NCI-H2227 (cell line): ENCODE measurements around the gene TCF12.
"Not testable (repeated sequence)": the region's sequence is repeated elsewhere in the genome, so short reads cannot be mapped to it uniquely, and the experiment has no call there.

Source experiments
- DNase-seq: peaks from one replicate; lab custom pipeline; 2025; ENCODE audit not compliant: unreplicated experiment; lab: John Stamatoyannopoulos, UW

Gene TCF12

DNA sequence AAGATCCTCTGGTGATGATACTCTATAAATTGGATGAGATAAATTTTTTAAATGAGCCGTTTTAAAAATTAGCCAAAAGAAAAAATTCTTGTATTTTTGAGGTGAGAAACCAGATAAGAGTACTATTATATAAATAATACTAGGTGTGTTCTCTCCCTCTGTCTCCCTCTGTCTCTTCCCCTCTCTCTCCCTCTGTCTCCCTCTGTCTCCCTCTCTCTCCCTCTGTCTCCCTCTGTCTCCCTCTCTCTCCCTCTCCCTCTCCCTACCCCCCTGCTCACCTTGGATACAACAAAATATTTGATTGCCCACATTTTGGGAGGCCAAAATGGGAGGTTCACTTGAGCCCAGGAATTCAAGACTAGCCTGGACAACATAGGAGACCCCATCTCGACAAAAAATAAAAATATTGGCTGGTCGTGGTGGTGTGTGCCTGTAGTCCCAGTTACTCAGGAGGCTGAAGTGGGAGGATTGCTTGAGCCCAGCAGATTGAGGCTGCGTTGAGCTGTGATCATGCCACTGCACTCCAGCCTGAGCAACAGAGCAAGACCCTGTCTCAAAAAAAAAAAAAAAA, 168.5 kb downstream of the TCF12 start:
- no peak for DNase-seq

DNA sequence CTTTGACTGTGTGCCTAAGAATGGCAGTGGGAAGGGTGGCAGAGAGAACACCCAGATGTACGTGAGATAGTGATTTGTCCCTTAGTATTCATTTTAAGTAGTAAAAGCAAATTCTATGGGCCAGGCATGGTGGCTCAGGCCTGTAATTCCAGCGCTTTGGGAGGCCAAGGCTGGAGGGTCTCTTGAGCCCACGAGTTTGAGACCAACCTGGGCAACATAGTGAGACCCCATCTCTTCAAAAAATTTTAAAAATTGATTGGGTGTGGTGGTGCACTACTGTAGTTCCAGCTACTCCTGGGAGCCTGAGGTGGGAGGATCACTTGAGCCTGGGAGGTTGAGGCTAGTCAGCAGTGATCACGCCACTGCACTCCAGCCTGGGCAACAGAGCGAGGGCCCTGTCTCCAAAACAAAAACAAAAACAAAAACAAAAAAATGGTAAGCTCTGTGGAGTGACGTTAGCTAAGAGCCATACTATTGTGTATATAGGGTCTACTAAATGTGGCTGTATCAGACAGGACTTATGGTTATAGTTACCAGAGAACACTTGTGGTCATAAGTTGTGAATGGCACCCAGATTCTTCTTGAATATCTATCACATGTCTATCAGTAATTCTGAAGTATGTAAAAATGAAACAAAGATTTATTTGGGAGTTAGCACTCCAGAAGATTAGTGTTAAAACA, 171.5 kb downstream of the TCF12 start:
- no peak for DNase-seq

DNA sequence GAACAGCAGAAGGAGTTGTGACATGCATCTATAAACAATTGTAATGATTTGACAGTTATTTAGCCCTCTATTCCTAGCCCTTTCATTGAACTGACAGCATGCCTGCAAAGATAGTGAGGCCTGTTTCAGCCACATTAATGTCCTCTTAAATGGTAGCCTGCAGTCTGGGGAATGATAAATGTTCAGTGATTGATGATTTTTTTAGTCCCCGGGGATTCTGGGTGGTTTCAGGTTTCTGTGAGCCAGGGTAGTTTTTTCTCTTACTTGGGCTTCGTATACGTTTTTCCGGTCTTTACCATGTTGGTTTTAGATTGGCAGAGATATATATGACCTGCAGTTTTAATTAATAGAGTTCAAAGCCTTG, 172.0 kb downstream of the TCF12 start:
- peak; percentile 0 for DNase-seq

DNA sequence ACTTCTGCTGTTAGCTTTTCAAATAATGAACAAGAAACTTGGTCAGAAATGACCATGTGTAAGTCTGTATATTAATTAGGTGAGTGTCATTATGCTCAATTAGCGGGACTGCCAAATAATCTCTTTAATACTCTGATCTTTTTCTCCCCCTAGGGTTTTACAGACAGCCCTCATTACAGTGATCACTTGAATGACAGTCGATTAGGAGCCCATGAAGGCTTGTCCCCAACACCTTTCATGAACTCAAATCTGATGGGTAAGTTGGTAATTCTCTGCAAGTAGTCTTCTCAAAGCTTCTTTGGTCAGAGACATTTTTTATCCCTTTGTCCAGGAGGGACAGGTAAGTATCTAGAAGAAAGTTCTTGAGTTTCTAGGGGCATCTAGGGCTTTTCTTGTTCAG, 173.2 kb downstream of the TCF12 start:
- no peak for DNase-seq

DNA sequence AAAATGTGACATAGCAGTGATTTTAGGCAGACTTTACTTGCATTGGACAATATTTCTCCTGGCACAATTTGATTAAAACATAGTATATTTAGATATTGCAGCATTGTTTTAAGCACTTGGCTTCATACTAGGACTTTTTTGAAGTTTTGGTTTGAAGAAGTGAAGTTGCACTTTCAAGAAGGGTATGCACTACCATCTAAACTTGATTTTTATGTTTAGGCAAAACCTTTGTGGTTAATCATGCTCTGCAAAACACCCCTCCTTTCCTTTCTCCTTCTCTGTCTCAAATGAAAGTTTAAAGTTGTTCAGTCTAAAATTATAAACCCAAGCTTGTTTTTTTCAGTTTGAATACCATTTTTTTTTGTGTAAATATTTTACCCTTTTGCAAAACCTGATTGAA, 173.8 kb downstream of the TCF12 start:
- no peak for DNase-seq

DNA sequence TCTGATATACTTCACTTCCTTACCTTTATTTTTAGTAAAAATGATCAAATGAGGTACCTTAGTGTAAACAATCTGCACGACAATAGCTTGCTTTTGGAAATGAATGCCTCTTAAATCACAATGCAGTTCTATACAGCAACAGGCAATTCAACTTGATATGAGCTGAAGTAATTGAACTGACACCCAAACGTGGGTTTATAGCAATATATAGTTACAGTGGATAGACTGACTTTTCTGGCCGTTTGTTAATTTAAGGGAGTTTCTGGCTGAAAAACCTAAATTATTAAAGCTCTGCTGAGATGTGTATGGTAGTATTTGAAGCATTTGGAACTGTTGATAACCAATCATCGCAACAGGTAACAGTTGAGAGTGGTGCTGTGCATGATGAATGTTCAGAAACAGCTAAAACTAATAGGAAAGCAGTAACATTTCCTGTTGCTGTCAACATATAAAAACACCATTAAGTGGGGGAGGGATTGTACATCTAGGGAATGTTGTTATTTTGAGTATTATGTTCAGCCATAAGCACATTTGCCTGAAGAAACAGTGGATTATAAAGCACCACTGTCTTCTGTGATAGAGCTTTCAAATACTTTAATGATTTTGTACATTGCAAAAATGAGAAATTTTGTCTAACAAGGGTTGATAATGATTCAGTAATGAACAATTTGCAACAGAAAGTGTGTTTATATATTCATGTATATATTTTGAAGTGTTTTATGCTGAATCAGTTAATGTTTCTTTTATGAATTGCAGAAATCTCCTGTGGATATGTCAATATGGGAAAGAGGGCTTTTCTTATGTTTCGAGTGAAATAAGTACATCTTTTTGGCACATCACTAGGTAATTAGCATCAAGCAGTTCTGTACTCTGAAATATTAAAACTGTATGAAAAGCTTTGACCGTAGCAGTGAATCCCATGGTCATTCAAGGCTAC, 176.1 kb downstream of the TCF12 start:
- no peak for DNase-seq

DNA sequence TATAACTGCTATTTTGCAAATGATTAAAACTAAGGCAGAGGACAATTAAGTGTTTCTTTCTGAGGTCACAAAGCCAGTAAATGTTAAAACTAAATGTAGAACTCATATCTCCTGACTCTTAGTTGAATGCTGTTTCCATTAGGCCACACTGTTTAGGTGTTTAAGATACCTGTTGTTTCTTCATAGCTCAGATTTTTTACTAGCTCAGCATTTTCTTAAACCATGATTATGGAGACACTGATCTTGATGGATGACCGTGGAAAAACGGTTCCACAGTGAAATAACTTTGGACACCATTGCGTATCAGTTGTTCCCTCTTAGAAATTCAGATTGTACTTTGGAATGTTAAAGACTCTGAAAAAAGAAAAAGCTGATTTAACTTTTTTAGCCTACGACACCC, 177.5 kb downstream of the TCF12 start:
- no peak for DNase-seq

DNA sequence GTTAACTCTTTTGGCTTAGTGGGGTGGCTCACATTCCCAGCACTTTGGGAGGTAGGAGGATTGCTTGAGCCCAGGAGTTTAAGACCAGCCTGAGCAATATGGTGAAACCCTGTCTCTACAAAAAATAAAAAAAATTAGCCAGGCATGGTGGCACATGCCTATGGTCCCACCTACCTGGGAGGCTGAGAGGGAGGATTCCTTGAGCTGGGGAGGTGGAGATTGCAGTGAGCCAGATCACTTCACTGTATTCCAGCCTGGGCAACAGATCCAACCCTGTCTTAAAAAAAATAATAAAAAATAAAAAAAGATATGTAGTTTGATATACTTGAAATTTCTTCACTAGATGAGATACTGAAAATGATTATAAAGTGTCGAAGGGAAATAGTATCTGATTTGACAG, 178.8 kb downstream of the TCF12 start:
- DNase-seq, result no peak

DNA sequence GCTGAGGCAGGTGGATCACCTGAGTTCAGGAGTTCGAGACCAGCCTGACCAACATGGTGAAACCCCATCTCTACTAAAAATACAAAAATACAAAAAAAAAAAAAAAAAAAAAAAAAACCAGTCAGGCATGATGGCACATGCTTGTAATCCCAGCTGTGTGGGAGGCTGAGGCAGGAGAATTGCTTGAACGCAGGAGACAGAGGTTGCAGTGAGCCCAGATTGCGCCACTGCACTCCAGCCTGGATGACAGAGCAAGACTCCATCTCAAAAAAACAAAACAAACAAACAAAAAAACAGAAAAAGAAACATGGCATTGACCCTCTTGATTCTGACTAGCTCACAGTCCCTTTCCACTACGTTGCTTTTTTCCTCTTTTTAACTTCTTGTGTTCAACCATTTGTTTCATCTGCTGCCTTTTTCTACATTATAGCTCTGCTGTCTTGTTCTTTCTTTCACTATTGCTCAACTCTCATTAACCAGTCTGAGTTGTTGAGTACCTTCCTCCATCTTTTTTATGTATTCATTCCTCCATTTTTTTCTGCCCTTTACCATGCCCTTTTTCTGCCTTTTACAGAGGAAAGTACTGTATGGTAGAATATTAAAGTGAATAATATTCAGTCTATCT, 179.6 kb downstream of the TCF12 start:
- not testable (repeated sequence) for DNase-seq

DNA sequence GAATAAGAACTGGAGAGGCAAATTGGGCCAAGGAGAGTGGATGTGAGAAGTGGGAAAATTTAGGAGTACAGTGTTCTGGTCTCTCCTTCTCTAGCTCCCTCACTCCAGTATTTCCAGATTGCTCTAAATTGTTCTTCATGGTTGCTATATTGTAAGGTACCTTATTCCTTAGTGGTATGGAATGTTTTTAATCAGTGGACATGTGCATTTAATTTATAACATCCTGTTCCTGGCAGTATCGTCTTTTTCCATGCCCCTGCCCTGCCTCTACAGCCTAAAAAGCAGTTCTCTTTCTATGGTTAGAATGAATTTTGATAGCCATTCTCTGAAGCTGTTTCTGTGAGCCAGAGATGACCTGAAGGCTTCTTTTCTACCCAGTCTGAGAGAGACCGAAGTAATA, 180.5 kb downstream of the TCF12 start:
- no peak for DNase-seq

DNA sequence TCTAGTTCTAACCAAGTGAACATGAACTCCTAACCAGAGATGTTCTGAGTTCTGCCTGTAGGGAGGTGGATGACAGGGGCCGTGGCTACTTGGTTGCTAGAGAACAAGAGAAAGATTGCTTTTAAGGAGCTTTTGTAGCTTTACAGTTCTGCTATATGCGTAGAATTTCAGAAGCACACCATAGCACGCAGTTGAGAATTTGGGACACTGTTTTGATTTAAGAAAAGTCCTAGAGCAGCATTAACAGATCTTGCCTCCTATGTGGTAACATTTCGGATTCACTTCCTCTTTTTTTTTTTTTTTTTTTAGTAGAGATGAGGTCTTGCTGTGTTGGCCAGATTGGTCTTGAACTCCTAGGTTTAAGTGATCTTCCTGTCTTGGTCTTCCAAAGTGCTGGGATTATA, 181.7 kb downstream of the TCF12 start:
- no peak for DNase-seq

DNA sequence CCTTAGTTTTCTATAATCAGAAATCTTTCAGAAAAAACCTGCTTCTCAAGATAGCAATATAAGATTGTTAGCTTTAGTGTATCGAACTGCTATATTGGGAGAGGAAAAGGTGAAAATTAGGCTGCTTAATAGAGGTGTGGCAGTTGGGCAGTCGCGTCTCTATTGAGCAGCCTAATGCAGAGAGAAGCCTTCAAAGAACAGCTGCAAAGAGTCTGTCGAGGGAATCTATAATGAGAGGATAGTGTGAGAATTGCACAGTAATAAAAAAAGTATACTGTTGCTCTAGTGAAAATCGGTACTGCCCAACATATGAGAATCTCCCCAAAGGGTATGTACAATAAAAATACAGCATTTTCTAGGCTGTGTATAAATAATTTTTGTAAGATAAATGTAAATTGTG, 184.4 kb downstream of the TCF12 start:
- no peak for DNase-seq

DNA sequence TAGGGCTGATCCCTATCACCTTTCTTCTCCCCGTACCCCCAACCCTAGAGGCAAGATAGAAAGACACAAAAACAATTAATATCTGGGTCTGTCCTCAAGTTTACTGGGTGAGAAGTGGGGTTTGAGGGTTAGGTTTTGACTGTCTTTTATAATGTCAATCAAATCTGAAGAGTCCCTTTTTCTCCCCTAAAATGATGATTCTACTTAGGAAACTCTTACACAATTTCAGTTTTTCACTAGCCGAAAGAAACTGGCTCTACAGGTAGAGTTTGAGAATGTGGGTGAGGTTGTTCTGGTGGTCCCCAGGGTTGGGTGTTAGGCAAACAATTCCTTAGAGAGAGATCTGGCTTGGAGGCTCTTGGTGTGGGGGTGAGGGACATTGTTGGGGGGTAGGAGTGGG, 189.9 kb downstream of the TCF12 start:
- no peak for DNase-seq

DNA sequence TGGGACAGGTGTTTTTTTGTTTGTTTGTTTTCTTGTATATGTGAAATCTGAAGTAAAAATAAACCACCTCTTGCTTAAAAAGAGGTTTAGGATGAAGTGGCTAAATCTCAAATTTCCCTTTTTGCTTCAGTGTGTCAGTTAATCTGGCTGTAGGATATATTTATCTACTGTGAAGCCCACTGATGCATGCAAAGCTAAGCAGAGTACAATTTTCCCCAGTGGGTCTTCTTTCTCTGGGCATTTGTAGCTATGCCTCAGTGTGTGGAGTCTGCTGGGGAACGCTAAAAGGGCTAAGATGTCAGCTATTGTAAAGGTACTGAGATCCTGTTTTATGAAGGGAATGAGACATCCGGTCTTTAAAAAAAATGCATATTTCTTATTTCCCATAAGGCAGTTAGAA, 190.6 kb downstream of the TCF12 start:
- DNase-seq, result no peak

DNA sequence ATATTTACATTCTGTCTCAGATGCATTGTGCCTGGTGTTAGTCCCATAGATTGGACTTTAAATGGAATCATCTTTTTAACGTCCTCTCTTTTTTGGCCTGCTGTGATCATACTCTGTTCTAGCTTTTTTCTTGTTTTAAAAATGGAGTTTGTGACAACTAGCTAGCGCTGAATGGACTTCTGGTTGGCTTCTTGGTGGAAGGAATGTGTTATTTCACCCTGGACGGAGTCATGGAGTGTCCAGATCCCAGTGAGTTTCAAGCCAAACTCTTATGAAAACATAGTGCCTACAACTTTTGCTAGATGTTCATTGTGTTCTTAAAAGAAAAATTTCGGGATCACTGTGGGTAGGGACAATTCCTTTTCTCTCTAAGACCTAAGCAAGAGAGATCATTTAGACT, 192.6 kb downstream of the TCF12 start:
- DNase-seq, result no peak

DNA sequence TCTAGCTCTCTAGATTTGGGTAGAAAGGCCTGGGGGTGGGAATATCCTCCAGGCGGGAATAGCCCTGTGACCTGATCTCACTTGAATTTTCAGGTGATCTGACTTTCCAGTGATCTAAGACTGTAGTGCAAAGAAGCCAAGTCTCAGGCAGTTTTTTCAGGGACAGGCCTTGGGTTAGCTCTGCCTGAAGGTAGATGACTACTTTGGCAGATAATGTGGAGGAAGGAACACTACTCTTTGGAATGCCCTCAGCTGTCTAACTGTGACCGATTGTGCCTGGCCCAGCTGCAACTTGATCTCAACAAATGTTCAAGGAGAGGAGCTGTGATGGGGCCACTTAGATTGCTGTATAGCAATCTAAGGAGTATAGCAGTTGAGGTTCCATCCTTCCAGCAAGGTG, 193.7 kb downstream of the TCF12 start:
- no peak for DNase-seq

DNA sequence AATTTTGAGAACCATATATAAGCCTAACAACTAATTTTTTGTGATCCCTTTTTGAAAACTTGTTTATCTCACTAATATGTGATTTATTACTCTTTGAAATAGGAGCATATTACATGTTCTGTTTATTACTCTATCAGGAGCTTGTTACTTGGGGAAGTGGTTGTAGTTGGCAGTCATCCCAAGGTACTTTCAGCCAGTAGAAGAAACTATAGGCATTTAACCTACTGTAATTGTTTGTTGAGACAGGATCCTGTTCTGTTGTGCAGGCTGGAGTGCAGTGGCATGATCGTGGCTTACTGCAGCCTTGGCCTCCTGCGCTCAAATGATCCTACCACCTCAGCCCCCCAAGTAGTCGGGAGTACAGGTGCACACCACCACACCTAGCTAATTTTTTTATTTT, 195.6 kb downstream of the TCF12 start:
- DNase-seq, result no peak

DNA sequence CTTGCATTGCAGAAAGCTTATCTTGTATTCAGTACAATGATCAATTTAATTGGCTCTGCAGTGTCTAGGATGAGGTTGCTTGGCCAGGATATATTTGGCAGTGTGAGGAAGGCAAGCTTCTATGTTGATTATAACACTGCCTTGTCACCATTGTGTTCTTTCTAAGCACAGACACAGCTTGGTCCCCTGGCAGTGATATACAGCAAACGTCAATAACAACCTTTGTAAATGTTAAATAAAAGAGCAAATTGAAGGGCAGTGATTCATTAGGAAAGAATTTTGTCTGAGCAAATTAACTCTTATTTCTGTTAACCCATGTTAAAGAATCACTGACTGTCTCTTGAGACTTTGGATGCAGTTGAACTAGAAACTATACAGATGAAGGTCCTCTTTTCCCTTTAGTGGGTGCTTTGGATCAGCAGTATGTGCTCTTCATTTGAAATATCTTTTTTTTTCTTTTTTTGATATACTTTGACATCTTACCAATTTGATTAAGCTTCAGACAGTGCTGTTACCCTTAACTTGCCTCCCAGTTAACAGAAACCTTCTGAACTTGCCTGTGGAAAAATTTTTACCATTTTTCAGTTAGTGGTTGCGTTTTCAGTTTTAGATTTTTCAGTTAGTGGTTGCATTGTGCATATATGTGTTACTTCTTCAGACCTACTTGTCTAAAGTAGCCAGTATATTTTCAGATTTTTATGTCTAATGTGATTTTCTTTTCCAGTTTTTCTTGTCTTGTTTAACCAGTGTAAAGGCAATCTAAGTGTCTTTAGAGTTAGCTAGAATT, 199.8 kb downstream of the TCF12 start:
- no peak for DNase-seq

DNA sequence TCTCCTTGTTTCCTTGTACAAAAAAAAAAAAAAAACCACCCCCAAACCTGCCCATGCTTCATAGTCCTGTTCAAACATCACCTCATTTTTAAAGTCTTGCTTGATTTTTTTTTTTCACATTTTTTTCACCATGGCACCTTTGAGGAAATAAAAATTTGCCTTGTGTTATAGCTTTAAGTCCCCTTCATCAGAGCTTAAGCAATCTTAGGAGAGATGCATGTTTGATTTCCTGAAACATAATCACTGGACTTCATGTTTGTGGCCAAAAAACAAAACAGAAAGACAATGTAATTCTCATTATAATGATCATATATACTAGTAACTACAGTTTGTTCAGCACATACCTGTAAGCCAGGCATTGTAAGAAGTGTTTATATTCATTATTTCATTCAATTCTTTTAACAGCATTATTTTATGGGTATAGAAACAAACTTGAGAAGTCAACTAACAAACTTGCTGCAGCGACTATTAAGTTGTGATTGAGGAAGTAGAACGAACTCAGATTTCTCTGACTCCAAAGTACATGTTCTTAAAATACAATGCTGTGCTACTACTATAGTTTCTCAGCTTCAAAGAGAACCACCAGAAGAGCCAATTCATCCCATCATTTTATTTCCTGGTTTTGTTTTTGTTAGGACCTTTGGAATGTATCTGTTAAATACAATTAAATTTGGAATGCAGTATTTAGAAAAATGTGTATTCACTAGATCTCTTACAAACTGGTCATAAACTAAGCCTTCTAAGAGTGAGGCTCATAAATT, 203.8 kb downstream of the TCF12 start:
- no peak for DNase-seq

DNA sequence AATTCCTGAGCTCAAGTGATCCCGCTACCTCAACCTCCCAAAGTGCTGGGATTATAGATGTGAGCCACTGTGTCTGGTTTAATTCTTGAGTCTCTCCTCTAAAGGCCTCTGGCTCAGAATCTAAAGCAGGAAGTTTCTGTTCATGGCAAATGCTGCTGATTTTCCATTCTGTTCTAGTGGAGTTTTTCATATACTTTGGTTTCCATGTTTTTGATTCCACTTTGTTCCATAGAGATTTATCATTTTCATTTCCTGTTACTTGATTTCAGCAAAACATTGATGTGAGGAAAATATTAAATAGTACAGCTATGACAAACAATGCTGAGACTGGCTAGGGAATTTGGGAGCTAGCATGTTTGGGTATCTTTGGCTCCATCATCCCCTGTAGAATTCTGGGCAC, 205.6 kb downstream of the TCF12 start:
- DNase-seq, result no peak
